Transverse colon (tissue), 4 donors: ENCODE measurements around the gene ZNRF3. TPM values are rescaled to one million over a fixed set of nuclear protein-coding genes. Genes with fewer than 3 reads are reported as not detected.

Experiments used
- DNase-seq: peaks from one replicate; pipeline ENCODE4 v3.0.0-alpha.2; 2019
- H3K27ac ChIP-seq, 4 donors: fragments of 200-600 bp; sonication (generic); 2 replicates each; pipeline ENCODE4 v1.5.1; 2016 to 2018; ENCODE audit warnings: inconsistent platforms in 4 of 4
- H3K27me3 ChIP-seq: fragments of 200-600 bp; sonication (generic); 2 replicates; pipeline ENCODE4 v1.5.1; 2017; ENCODE audit warnings: inconsistent platforms
- H3K36me3 ChIP-seq, 4 donors: fragments of 200-600 bp; sonication (generic); 2 replicates each; pipeline ENCODE4 v1.5.1; 2017 to 2019; ENCODE audit warnings: inconsistent platforms in 4 of 4
- H3K4me1 ChIP-seq, 4 donors: fragments of 200-600 bp; sonication (generic); 2 replicates each; pipeline ENCODE4 v1.5.1; 2017 to 2020; ENCODE audit warnings: inconsistent platforms in 4 of 4
- H3K4me3 ChIP-seq, 4 donors: fragments of 200-600 bp; sonication (generic); 1 replicate in 1 of 4; 2 replicates in 3 of 4; pipeline versions ENCODE4 v1.5.1 to v1.6.1; 2017 to 2019; ENCODE audit warnings: inconsistent platforms in 4 of 4
- H3K9me3 ChIP-seq, 2 donors: fragments of 200-600 bp; sonication (generic); 2 replicates each; pipeline ENCODE4 v1.5.1; 2017 to 2019; ENCODE audit warnings: inconsistent platforms in 2 of 2
- EP300 ChIP-seq: sonication (generic); formaldehyde crosslinking; IDR thresholded peaks from one replicate; pipeline ENCODE4 v1.6.1; 2017; ENCODE audit warnings: antibody characterized with exemption, low read depth
- POLR2A ChIP-seq: fragments of 450-650 bp; IDR thresholded peaks from one replicate; pipeline ENCODE4 v1.6.1; 2016; ENCODE audit warnings: antibody characterized with exemption, mild to moderate bottlenecking, moderate library complexity
- POLR2AphosphoS5 ChIP-seq, 3 donors: sonication (generic); formaldehyde crosslinking; IDR thresholded peaks; one replicate each; pipeline ENCODE4 v1.6.1; 2016; ENCODE audit warnings: antibody characterized with exemption in 3 of 3
- WGBS, 2 donors: methylation state at CpG; one replicate each; pipeline ENCODE4 v1.1.5; 2018; ENCODE audit warnings: low coverage in 1 of 2; 5-methylcytosine and 5-hydroxymethylcytosine counted together
- in situ Hi-C, 4 donors: fragments of 200-750 bp; cut with MboI; loops; one replicate each; pipeline versions ENCODE4 v1.15.0 to v1.15.1; 2017; ENCODE audit warnings: low sequenced_read_pairs in 3 of 4, low pct_ligation_motif_present in 1 of 4, low pct_unique_long_range_greater_than_20kb in 1 of 4
- intact Hi-C: fragments of 100-400 bp; cut with DNase I; formaldehyde crosslinking; loops from one replicate; pipeline ENCODE4 v1.15.1; 2023; ENCODE audit warnings: low total_unique reads
- total RNA-seq, 4 donors: library from RNA; depleted of rRNA; stranded (reverse); fragments of >200 nt; gene quantifications; one replicate each; pipeline ENCODE4 v1.1.0, GENCODE V29; 2016
- TF ChIP-seq, protein P1 (sequence below), 5 experiments: fragments of 200-600 bp in 3 of 5; fragments of 450-650 bp in 2 of 5; sonication (generic) in 3 of 5; IDR thresholded peaks; 1 replicate in 2 of 5; 2 replicates in 3 of 5; pipeline ENCODE4 v1.5.1; 2016 to 2017; ENCODE audit warnings: antibody characterized with exemption in 5 of 5, inconsistent platforms in 3 of 5, mild to moderate bottlenecking in 2 of 5, moderate library complexity in 1 of 5

ZNRF3 gene
- total RNA-seq, 4 donors from 2014 or later, result 4.5 to 10.7 (median 8.3) TPM

DNA sequence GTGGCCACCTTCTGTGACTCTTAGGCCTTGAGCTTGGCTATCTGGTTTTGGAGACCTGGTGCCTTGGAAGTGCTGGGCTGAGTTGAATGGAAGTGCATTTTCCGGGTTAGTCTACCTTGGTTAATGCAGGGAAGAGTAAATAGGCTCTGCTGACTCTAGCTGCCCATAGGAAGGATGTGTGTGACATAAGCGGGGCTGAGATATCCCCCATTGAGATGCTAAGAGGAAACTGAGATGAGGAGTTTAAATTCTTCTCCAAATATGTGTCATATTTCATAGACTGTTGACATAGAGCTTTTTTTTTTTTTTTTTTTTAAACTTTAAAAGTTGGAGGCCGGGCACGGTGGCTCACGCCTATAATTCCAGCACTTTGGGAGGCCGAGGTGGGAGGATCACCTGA lies 30.8 kb downstream of the ZNRF3 start:
- Histone ChIP-seq H3K4me3 (no peak overlapping the region), H3K36me3 (no peaks in the 10 kb centered on the region), H3K27me3 (no peaks in the 10 kb centered on the region), H3K27ac (no peak overlapping the region), H3K4me1 (peaks cover 23 to 62% (median 41%) of the 10 kb centered on the region in 4 donors), H3K9me3 (no peaks in the 10 kb centered on the region)
- TF ChIP-seq, protein P1, sequence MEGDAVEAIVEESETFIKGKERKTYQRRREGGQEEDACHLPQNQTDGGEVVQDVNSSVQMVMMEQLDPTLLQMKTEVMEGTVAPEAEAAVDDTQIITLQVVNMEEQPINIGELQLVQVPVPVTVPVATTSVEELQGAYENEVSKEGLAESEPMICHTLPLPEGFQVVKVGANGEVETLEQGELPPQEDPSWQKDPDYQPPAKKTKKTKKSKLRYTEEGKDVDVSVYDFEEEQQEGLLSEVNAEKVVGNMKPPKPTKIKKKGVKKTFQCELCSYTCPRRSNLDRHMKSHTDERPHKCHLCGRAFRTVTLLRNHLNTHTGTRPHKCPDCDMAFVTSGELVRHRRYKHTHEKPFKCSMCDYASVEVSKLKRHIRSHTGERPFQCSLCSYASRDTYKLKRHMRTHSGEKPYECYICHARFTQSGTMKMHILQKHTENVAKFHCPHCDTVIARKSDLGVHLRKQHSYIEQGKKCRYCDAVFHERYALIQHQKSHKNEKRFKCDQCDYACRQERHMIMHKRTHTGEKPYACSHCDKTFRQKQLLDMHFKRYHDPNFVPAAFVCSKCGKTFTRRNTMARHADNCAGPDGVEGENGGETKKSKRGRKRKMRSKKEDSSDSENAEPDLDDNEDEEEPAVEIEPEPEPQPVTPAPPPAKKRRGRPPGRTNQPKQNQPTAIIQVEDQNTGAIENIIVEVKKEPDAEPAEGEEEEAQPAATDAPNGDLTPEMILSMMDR (IDR thresholded peaks at IDR 0.05), result no peak
- TF ChIP-seq POLR2AphosphoS5 (IDR thresholded peaks at IDR 0.05), result no peak
- TF ChIP-seq EP300, result no peak
- TF ChIP-seq POLR2A, result no peak
- in situ Hi-C loops, result no loop called here
- DNase-seq, result no peak
- 40 to 69% methylated on average over 1 to 6 of the region's 6 CpGs for WGBS, 2 donors
- intact Hi-C loops, result no loop called here

DNA sequence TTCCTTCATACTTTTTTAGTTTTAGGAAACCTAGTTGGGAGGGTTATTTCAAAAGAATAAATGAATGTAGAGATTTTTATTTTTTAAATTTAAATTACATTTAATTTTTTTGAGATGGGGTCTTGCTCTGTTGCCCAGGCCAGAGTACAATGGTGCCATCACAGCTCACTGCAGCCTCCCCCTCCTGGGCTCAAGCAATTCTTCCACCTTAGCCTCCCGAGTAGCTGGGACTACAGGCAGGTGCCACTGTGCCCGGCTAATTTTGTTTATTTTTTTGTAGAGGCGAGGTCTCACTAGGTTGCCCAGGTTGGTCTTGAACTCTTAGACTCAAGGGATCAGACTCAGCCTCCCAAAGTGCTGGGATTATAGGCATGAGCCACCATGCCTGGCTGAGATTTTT lies 32.6 kb downstream of the ZNRF3 start:
- in situ Hi-C loops, result no loop called here
- Histone ChIP-seq H3K27me3 (no peaks in the 10 kb centered on the region), H3K27ac (no peak overlapping the region), H3K4me3 (no peak overlapping the region), H3K4me1 (peaks cover 23 to 57% (median 41%) of the 10 kb centered on the region in 4 donors), H3K36me3 (no peaks in the 10 kb centered on the region), H3K9me3 (no peaks in the 10 kb centered on the region)
- intact Hi-C loops, result no loop called here
- 61% methylated on average over 3 of the region's 3 CpGs; no CpG with 5 or more reads in 1 of the 2 donors for WGBS, 2 donors
- TF ChIP-seq EP300 (no peak), POLR2A (no peak), POLR2AphosphoS5 (IDR thresholded peaks at IDR 0.05) (no peak)
- TF ChIP-seq, protein P1 (IDR thresholded peaks at IDR 0.05), result no peak
- no peak for DNase-seq

DNA sequence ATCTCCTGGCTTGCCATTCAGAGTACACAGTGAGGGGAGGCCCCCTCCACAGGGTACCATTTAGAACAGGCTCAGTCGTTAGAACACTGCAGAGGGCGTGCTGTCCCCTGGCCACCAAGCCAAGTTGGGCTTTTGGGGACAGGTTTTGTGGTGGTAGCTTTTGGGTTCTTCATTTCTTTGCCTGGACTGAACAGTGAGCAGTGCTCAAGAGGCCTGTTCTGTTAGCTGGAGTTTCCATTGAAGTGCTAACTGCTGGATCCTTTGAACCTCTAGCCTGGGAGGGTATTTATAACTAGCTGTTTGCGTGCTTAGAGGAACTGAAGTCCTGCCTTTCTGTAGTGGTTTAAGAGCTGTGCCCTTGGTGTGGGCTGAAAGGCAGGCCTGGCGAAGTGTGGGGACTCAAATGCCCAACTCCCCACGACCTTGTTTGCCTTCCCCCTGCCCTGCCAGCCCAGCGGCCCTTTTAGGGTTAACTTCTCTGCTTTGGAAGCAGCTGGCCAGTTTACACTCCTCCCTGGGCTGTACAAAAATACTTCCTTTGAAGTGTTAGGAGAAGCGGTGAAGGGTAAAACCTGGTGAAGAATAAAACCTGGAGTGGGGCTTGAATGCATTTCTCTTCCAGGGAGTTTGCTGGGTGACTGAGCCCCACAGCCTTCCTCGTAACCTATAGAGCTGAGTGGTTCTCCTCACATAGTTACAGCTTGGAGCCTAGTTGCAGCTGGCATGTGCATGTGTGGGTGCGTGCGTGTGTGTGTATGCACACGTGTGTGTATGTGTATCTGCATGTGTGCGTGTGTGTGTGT lies 34.6 kb downstream of the ZNRF3 start:
- intact Hi-C loops (no loop called here), in situ Hi-C loops (no loop called here)
- Histone ChIP-seq H3K27me3 (no peaks in the 10 kb centered on the region), H3K36me3 (no peaks in the 10 kb centered on the region), H3K9me3 (no peaks in the 10 kb centered on the region), H3K4me3 (no peak overlapping the region), H3K4me1 (peaks cover 20 to 51% (median 34%) of the 10 kb centered on the region in 4 donors), H3K27ac (peak overlapping the region; percentile 65 to 80 (median 72))
- WGBS, 2 donors, result 33% methylated on average over 12 of the region's 12 CpGs; no CpG with 5 or more reads in 1 of the 2 donors
- DNase-seq, result peak; percentile 32
- TF ChIP-seq, protein P1 (IDR thresholded peaks at IDR 0.05), result no peak
- TF ChIP-seq POLR2A (no peak), POLR2AphosphoS5 (IDR thresholded peaks at IDR 0.05) (peak in 2 of 3 donors; percentile 12 to 42), EP300 (no peak)

DNA sequence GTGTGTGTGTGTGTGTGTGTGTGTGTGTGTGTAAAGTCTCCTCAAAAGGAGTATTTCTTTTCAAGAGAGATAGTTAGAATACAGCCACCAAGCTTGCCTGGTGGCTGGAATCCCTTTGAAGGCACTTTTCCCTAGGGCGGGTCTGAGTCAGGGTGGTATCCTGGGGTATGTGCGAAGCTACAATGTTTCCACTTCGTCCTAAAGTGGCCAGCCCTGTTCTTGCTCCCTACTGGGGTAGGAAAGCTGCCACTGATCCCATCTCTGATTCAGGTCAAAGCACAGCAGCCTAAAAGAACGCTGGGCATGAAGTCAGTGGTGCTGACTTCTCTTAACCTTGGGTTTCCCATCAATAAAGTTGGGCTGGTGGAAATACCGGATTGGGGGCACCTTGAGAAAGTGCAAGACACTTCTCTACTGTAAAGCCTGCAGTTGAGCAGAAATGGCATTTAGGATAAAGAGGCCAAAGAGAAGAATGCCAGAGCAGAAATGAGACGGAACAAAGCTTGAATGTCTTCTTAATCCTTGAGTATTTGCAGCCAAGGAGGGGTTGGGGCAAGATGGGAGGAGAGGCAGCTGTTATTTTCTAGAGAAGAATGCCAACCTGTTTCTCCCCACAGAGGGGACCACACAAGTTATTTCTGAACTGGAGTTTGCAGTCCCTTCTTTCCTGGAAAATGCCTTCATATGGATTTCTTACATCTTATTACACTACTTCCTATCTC lies 35.3 kb downstream of the ZNRF3 start:
- in situ Hi-C loops, result no loop called here
- WGBS, 2 donors, result 35 to 45% methylated on average over 4 to 6 of the region's 6 CpGs
- Histone ChIP-seq H3K36me3 (no peaks in the 10 kb centered on the region), H3K4me3 (no peak overlapping the region), H3K27me3 (no peaks in the 10 kb centered on the region), H3K4me1 (peaks cover 20 to 57% (median 37%) of the 10 kb centered on the region in 4 donors), H3K9me3 (no peaks in the 10 kb centered on the region), H3K27ac (peak overlapping the region; percentile 65 to 80 (median 72))
- no peak for DNase-seq
- no peak for TF ChIP-seq POLR2A
- TF ChIP-seq, protein P1 (IDR thresholded peaks at IDR 0.05), result no peak
- no peak for TF ChIP-seq POLR2AphosphoS5 (IDR thresholded peaks at IDR 0.05)
- intact Hi-C loops, result no loop called here
